Sigmoid colon (tissue), 7 donors: ENCODE data around the gene AFF4. TPM values are rescaled to one million over a fixed set of nuclear protein-coding genes. Genes with fewer than 3 reads are reported as not detected.

Experiments used
- DNase-seq: peaks from one replicate; pipeline ENCODE4 v3.0.0-alpha.2; 2019
- H3K27ac ChIP-seq, 4 donors: fragments of 200-600 bp; sonication (generic); one replicate each; pipeline ENCODE4 v1.5.1; 2016 to 2019; ENCODE audit warnings: mild to moderate bottlenecking in 1 of 4
- H3K27me3 ChIP-seq, 3 donors: fragments of 200-600 bp; sonication (generic); one replicate each; pipeline ENCODE4 v1.5.1; 2019; ENCODE audit warnings: mild to moderate bottlenecking in 1 of 3
- H3K36me3 ChIP-seq, 4 donors: fragments of 200-600 bp; sonication (generic); one replicate each; pipeline ENCODE4 v1.5.1; 2016 to 2019
- H3K4me1 ChIP-seq, 4 donors: fragments of 200-600 bp; sonication (generic); one replicate each; pipeline ENCODE4 v1.5.1; 2017 to 2019
- H3K4me3 ChIP-seq, 4 donors: fragments of 200-600 bp; sonication (generic); one replicate each; pipeline ENCODE4 v1.5.1; 2017 to 2019; ENCODE audit warnings: mild to moderate bottlenecking in 2 of 4, moderate library complexity in 1 of 4
- H3K9me3 ChIP-seq, 4 donors: fragments of 200-600 bp in 3 of 4; sonication (generic) in 3 of 4; one replicate each; pipeline versions ENCODE4 v1.5.1 to v1.6.1; 2013 to 2019
- CTCF ChIP-seq, 4 experiments: fragments of 450-650 bp in 3 of 4; fragments of 200-600 bp in 1 of 4; IDR thresholded peaks; one replicate each; pipeline ENCODE4 v1.5.1; 2016 to 2019; ENCODE audit warnings: antibody characterized with exemption in 4 of 4, mild to moderate bottlenecking in 3 of 4, moderate library complexity in 2 of 4
- EP300 ChIP-seq, 4 donors: sonication (generic); formaldehyde crosslinking; IDR thresholded peaks; one replicate each; pipeline ENCODE4 v1.6.1; 2017; ENCODE audit warnings: antibody characterized with exemption in 4 of 4
- POLR2A ChIP-seq, 2 donors: fragments of 450-650 bp; IDR thresholded peaks; one replicate each; pipeline ENCODE4 v1.6.1; 2016; ENCODE audit warnings: antibody characterized with exemption in 2 of 2, mild to moderate bottlenecking in 2 of 2, moderate library complexity in 2 of 2
- POLR2AphosphoS5 ChIP-seq, 4 donors: sonication (generic); formaldehyde crosslinking; IDR thresholded peaks; one replicate each; pipeline ENCODE4 v1.6.1; 2017; ENCODE audit warnings: antibody characterized with exemption in 4 of 4
- WGBS, 2 donors: extraction: QIAGEN DNeasy Blood & Tissue Kit; methylation state at CpG; one replicate each; pipeline ENCODE4 v1.1.7; 2013; 5-methylcytosine and 5-hydroxymethylcytosine counted together
- intact Hi-C: fragments of 100-400 bp; cut with DNase I; formaldehyde crosslinking; loops from one replicate; pipeline ENCODE4 v1.15.1; 2023
- polyA plus RNA-seq, 3 donors: library from polyadenylated mRNA; stranded (reverse); fragments of 200-250 nt; gene quantifications; one replicate each; pipeline ENCODE4 v1.2.3, GENCODE V29; 2013
- total RNA-seq, 4 donors: library from RNA; depleted of rRNA; stranded (reverse); fragments of >200 nt; gene quantifications; one replicate each; pipeline ENCODE4 v1.1.0, GENCODE V29; 2016
- donor health status: healthy with polysubstance abuse.
- donor health status: Bipolar disorder and iron deficiency.
- donor health status: healthy.

Gene AFF4
- total and polyA plus RNA-seq, 7 donors: 9.0 to 74.0 (median 52.4) TPM

DNA sequence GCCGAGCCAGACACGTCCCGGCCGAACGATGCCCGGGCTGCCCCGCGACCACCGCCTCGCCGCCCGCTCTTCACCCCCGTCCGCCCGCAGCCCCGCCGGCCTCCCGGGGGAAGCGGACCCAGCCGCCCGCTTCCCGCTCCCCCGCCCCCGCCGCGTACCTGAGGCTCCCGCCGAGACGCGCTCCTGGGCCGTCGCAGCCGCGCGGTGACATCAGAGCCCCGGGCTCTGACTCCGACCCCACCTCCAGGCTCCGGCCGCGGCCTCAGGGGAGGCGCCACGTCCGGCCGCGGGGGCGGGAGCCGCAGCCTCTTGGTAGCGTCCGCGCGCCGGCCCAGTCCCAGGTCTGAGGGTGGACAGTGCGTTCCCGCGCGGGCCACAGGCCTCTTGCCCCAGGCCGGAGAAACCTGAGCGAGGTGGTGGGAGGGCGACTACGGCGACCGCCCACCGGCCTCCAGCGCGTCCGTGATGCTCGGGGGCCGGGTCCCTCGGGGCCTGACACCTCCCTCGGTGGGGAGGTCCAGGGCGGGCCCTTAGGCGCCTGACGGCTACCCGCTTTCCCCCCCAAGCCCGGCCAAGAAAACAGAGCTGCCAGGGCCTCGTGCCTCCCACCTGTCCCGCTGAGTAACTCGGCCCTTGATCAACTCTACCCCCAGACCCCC, 132.9 kb downstream of the AFF4 start, which contains the start of gene SHROOM1:
Gene SHROOM1 (minus strand): TSS at position 212 of the 659 bp plus-strand sequence. CDS start 4,507 bp downstream, outside the sequence.
- Histone ChIP-seq H3K4me1 (peaks cover 0 to 13% (median 10%) of the 10 kb centered on the region in 4 donors), H3K9me3 (no peaks in the 10 kb centered on the region), H3K27ac (peak within 1 kb of the TSS; percentile 66 to 81 (median 74)), H3K36me3 (no peaks in the 10 kb centered on the region), H3K27me3 (peaks cover 0 to 9% (median 7%) of the 10 kb centered on the region in 3 donors), H3K4me3 (peak within 1 kb of the TSS; percentile 39 to 76 (median 60))
- no peak for DNase-seq
- 1 to 6% methylated on average over 78 of the region's 78 CpGs for WGBS, 2 donors
- intact Hi-C loops: loop anchor here (2.0 to 5.0 kb wide), 2 partner anchors 36 to 222 kb away; partner anchors contain the start of genes GDF9, HSPA4 and UQCRQ
- no peak for TF ChIP-seq EP300 (IDR thresholded peaks at IDR 0.05)
- TF ChIP-seq CTCF (IDR thresholded peaks at IDR 0.05): no peak
- peak in 1 of 2 donors; percentile 26 for TF ChIP-seq POLR2A (IDR thresholded peaks at IDR 0.05)
- peak in 2 of 4 donors; percentile 11 to 19 for TF ChIP-seq POLR2AphosphoS5 (IDR thresholded peaks at IDR 0.05)

- Histone ChIP-seq H3K9me3 (no peaks in the 10 kb centered on the region), H3K27me3 (peaks cover 0 to 16% (median 12%) of the 10 kb centered on the region in 3 donors), H3K36me3 (no peaks in the 10 kb centered on the region), H3K27ac (peak overlapping the region; percentile 66 to 81 (median 74)), H3K4me1 (peaks cover 0 to 13% (median 11%) of the 10 kb centered on the region in 4 donors), H3K4me3 (peak overlapping the region; percentile 39 to 76 (median 60))
- TF ChIP-seq POLR2A (IDR thresholded peaks at IDR 0.05): no peak
- no peak for TF ChIP-seq EP300 (IDR thresholded peaks at IDR 0.05)
- TF ChIP-seq POLR2AphosphoS5 (IDR thresholded peaks at IDR 0.05): peak in 2 of 4 donors; percentile 28 to 40
- TF ChIP-seq CTCF (IDR thresholded peaks at IDR 0.05): peak; percentile 69 to 93 (median 82)
- intact Hi-C loops: loop anchor here (2.0 to 10.0 kb wide), 3 partner anchors 37 to 222 kb away; partner anchors contain the start of genes GDF9, HSPA4, KIF3A and UQCRQ
- DNase-seq: peak; percentile 85
- 1 to 3% methylated on average over 75 of the region's 75 CpGs for WGBS, 2 donors
Observed at GRCh38 chr5:132829742-132830435, 133.5 kb downstream of the AFF4 start.

DNA sequence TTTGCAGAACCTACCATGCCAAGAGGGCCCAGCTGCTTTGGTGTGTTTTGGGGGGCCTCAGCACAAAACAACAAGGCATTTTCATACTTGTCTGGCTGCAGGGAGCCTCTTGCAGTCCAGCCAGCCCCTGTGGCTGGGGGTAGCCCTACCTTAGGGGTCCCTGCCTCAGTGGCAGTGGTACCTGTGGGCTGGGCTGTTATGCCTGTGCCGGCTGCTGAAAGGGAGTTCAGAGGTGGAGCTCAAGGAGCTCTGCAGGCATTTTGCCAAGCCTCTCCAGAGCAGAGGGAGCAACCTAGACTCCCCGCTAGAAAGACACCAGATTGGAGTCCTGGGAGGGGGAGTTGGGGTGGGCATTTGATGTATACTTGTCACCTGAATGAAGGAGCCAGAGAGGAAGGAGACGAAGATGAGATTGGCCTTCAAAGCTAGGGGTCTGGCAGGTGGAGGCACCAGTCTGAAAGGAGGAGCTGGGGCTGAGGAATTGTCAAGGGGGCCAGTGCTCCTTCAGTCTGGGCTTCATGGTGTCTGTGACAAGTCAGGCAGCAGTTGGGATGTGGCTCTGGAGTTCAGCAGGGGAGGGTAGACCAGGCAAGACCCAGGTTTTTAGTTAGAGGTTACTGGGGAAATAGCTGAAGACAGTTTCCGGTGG, 134.5 kb downstream of the AFF4 start:
- peaks cover 0 to 18% (median 12%) of the 10 kb centered on the region in 3 donors for H3K27me3 ChIP-seq
- TF ChIP-seq EP300 (IDR thresholded peaks at IDR 0.05): no peak
- TF ChIP-seq CTCF (IDR thresholded peaks at IDR 0.05): no peak
- TF ChIP-seq POLR2AphosphoS5 (IDR thresholded peaks at IDR 0.05): no peak
- TF ChIP-seq POLR2A (IDR thresholded peaks at IDR 0.05): no peak
- H3K27ac ChIP-seq: no peak overlapping the region
- no peak for DNase-seq
- WGBS, 2 donors: 16 to 67% methylated on average over 4 of the region's 4 CpGs
- no peaks in the 10 kb centered on the region for H3K9me3 ChIP-seq
- H3K36me3 ChIP-seq: no peaks in the 10 kb centered on the region
- H3K4me1 ChIP-seq: peaks cover 0 to 13% (median 11%) of the 10 kb centered on the region in 4 donors
- H3K4me3 ChIP-seq: peak overlapping the region in 2 of 4 donors; percentile 51 to 76
- intact Hi-C loops: loop anchor here (10.0 kb wide), 1 partner anchor 94 kb away; the partner anchor contains the start of gene KIF3A

GRCh38 chr5:132827943-132828673, 135.3 kb downstream of the AFF4 start:
- Histone ChIP-seq H3K36me3 (no peaks in the 10 kb centered on the region), H3K27me3 (peaks cover 0 to 21% (median 12%) of the 10 kb centered on the region in 3 donors), H3K27ac (no peak overlapping the region), H3K9me3 (no peaks in the 10 kb centered on the region), H3K4me3 (no peak overlapping the region), H3K4me1 (peaks cover 0 to 18% (median 14%) of the 10 kb centered on the region in 4 donors)
- intact Hi-C loops: loop anchor here (10.0 kb wide), 1 partner anchor 93 kb away; the partner anchor contains the start of gene KIF3A
- no peak for DNase-seq
- TF ChIP-seq POLR2AphosphoS5 (IDR thresholded peaks at IDR 0.05): no peak
- no peak for TF ChIP-seq EP300 (IDR thresholded peaks at IDR 0.05)
- no peak for TF ChIP-seq CTCF (IDR thresholded peaks at IDR 0.05)
- TF ChIP-seq POLR2A (IDR thresholded peaks at IDR 0.05): no peak
- WGBS, 2 donors: 84 to 94% methylated on average over 4 of the region's 4 CpGs
